Endothelial cell of umbilical vein (primary cell): ENCODE data around the gene PRIM1. TPM values are rescaled to one million over a fixed set of nuclear protein-coding genes. Genes with fewer than 3 reads are reported as not detected.
A peak's percentile ranks its signal among the peaks of the same experiment; 100 is the strongest.

Source experiments
- BruUV-seq: library from RNA; stranded (reverse); fragments of 400-500 nt; replicated peaks from 2 replicates; lab custom pipeline; 2021; lab: Mats Ljungman, UMichigan
- CTCF ChIA-PET: fragments of 300-600, 350-600 bp; sonication (Branson Sonifier 250); formaldehyde crosslinking; loops from one replicate; lab custom pipeline; 2021; ENCODE audit warnings: antibody characterized with exemption, inconsistent platforms; lab: Charles Lee
- POLR2A ChIA-PET: fragments of 300-600, 350-600 bp; sonication (Branson Sonifier 250); formaldehyde crosslinking; loops from one replicate; lab custom pipeline; 2021; ENCODE audit warnings: antibody characterized with exemption, inconsistent platforms; lab: Charles Lee
- DNase-seq: peaks from one replicate; pipeline ENCODE4 v3.0.0-alpha.2; 2011; ENCODE audit warnings: low read depth, low spot score
- FAIRE-seq: peaks from 2 replicates; lab custom pipeline; 2011; peaks lifted over from hg19 to GRCh38; lab: Jason Lieb, UNC
- H2AFZ ChIP-seq: 2 replicates; pipeline ENCODE4 v1.6.0; 2012; ENCODE audit warnings: low read depth, low read length, control low read depth, inconsistent platforms
- H3K27ac ChIP-seq: 2 replicates; pipeline ENCODE4 v1.5.1; 2011; ENCODE audit warnings: low read depth, mild to moderate bottlenecking, control low read depth, low read length, moderate library complexity; ENCODE audit not compliant: insufficient read depth
- H3K27me3 ChIP-seq, 2 experiments: 2 replicates each; pipeline versions ENCODE4 v1.6.0 to v1.6.1; 2011; ENCODE audit warnings: low read length in 2 of 2, mixed read lengths in 1 of 2; ENCODE audit not compliant: control insufficient read depth in 2 of 2, insufficient read depth in 2 of 2
- H3K36me3 ChIP-seq, 2 experiments: 2 replicates in 1 of 2; 3 replicates in 1 of 2; pipeline ENCODE4 v1.5.1; 2011; ENCODE audit warnings: low read length in 2 of 2, mild to moderate bottlenecking in 1 of 2, moderate library complexity in 1 of 2; ENCODE audit not compliant: control insufficient read depth in 2 of 2, insufficient read depth in 2 of 2; ENCODE audit errors: extremely low read depth in 1 of 2
- H3K4me1 ChIP-seq: 3 replicates; pipeline ENCODE4 v1.5.1; 2011; ENCODE audit warnings: mild to moderate bottlenecking, low read length; ENCODE audit not compliant: control insufficient read depth, insufficient read depth; ENCODE audit errors: extremely low read depth
- H3K4me2 ChIP-seq: 2 replicates; pipeline ENCODE4 v1.6.1; 2011; ENCODE audit warnings: low read length, control low read depth, mixed read lengths; ENCODE audit not compliant: insufficient read depth
- H3K4me3 ChIP-seq, 3 experiments: fragments of 200-600 bp in 1 of 3; sonication (generic), shearing (Covaris generic) in 1 of 3; replicated peaks in 1 of 3; 2 replicates each; pipeline ENCODE4 v1.5.1; 2011 to 2016; ENCODE audit warnings: control low read depth in 3 of 3, low read length in 3 of 3, mild to moderate bottlenecking in 2 of 3, inconsistent platforms in 1 of 3, low read depth in 1 of 3, moderate library complexity in 1 of 3; ENCODE audit not compliant: insufficient read depth in 1 of 3
- H3K79me2 ChIP-seq: 2 replicates; pipeline ENCODE4 v1.6.0; 2012; ENCODE audit warnings: low read length, inconsistent platforms; ENCODE audit not compliant: control insufficient read depth, insufficient read depth
- H3K9ac ChIP-seq: replicated peaks from 2 replicates; pipeline ENCODE3; 2011; ENCODE audit warnings: low read length, control low read depth; ENCODE audit not compliant: insufficient read depth; ENCODE audit errors: extremely low read depth
- H3K9me1 ChIP-seq: replicated peaks from 3 replicates; pipeline ENCODE4 v1.6.0; 2011; ENCODE audit warnings: mild to moderate bottlenecking, low read length; ENCODE audit not compliant: control insufficient read depth, insufficient read depth; ENCODE audit errors: extremely low read depth
- H3K9me3 ChIP-seq: replicated peaks from 2 replicates; pipeline ENCODE4 v1.5.1; 2012; ENCODE audit warnings: low read length, inconsistent platforms; ENCODE audit not compliant: control insufficient read depth, insufficient read depth
- H4K20me1 ChIP-seq: replicated peaks from 2 replicates; pipeline ENCODE3; 2011; ENCODE audit warnings: mild to moderate bottlenecking, low read length; ENCODE audit not compliant: control insufficient read depth, insufficient read depth; ENCODE audit errors: extremely low read depth
- EZH2 ChIP-seq: IDR thresholded peaks from 2 replicates; pipeline ENCODE4 v1.6.1; 2012; ENCODE audit warnings: borderline replicate concordance, low read depth, mild to moderate bottlenecking, moderate library complexity, low read length, inconsistent platforms; ENCODE audit not compliant: severe bottlenecking
- JUN ChIP-seq: IDR thresholded peaks from 2 replicates; pipeline ENCODE4 v1.6.1; 2011; ENCODE audit warnings: borderline replicate concordance, low read depth; ENCODE audit not compliant: insufficient read length, insufficient read depth
- MYC ChIP-seq: IDR thresholded peaks from one replicate; pipeline ENCODE4 v1.6.1; 2011; ENCODE audit warnings: mild to moderate bottlenecking, low read depth, low read length
- POLR2A ChIP-seq: IDR thresholded peaks from 2 replicates; pipeline ENCODE4 v1.6.1; 2012; ENCODE audit warnings: low read depth, mild to moderate bottlenecking, control low read depth, low read length
- POLR2AphosphoS5 ChIP-seq: IDR thresholded peaks from 2 replicates; pipeline ENCODE4 v1.6.1; 2012; ENCODE audit warnings: low read depth, mild to moderate bottlenecking, control low read depth, low read length, moderate library complexity; ENCODE audit not compliant: insufficient read depth
- dilution Hi-C: fragments of 300-500 bp; cut with MboI; formaldehyde crosslinking; loops from one replicate; pipeline ENCODE4 v1.15.0; 2019; ENCODE audit warnings: low sequenced_read_pairs; ENCODE audit not compliant: extremely low pct_ligation_motif_present
- intact Hi-C: fragments of 100-400 bp; cut with micrococcal nuclease; formaldehyde crosslinking; loops from one replicate; pipeline ENCODE4 v1.10.0; 2022
- polyA plus RNA-seq, 4 experiments: library from polyadenylated mRNA; depleted of rRNA in 3 of 4; stranded (reverse) in 3 of 4; unstranded in 1 of 4; fragments of >200 nt; gene quantifications; 2 replicates each; pipeline versions ENCODE4 v1.2.1 to v1.2.3, GENCODE V29; 2011 to 2012; ENCODE audit warnings: missing spikeins in 1 of 4
- total RNA-seq: library from RNA; stranded (reverse); gene quantifications from 2 replicates; pipeline ENCODE4 v1.2.3, GENCODE V29; 2021
- TF ChIP-seq, protein P1 (sequence below): IDR thresholded peaks from 2 replicates; pipeline ENCODE4 v1.6.1; 2011; ENCODE audit not compliant: insufficient read depth, insufficient read length

Gene PRIM1
- total and polyA plus RNA-seq, 2 donors (not counting 3 experiments of a cell fraction or from before 2014, with no cell fraction given) = 10.9 to 12.1 TPM

DNA sequence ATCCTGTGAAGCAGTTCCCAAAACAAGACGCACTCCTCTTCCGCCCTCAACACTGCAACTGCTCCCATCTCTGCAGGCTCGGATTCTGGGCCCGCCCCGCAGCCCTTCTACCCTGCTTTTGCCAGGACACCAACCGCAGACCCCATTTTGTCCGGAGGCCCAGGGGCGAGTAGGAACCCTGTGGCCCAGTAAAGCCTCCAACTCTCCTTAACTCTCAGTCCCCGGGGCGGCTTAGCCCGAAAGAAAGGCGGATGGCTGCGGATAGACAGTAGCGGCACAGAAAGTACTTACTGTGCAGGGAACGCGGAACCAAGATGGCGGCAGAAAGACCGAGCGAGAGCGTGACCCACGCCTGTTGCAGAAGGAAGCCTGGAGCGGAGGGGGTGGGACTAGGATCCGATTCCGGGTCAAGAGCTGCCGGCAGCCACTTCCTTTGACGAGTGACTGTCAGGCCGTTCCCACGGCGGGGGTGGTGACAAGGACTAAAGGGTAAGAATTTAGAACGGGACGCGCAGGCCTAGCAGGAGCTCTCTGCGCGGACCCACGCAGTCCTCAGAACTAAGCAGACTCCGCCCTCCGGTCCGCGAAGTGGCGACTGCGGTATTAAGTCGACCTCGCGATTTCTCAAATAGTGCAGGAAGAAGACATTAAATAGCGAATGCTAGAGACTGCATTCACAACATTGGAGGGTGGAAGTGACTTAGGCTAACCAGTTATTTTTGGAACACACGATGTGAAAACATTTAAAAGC lies 27.0 kb downstream of the PRIM1 start, which contains the start of gene NACA:
Gene NACA, minus strand, starts transcription at position 328 of the 751 bp plus-strand sequence. CDS start 778 bp downstream, outside the sequence.
- Histone ChIP-seq H3K36me3 (peaks cover 0 to 9% of the 10 kb centered on the region in 2 experiments), H3K27ac (peak within 1 kb of the TSS; percentile 61), H2AFZ (peak within 1 kb of the TSS; percentile 68), H3K27me3 (no peaks in the 10 kb centered on the region), H3K4me1 (peaks cover 33% of the 10 kb centered on the region), H3K4me3 (peak within 1 kb of the TSS; percentile 85 to 90 (median 86)), H3K79me2 (peaks cover 49% of the 10 kb centered on the region), H4K20me1 (peaks cover 7% of the 10 kb centered on the region), H3K9me3 (no peaks in the 10 kb centered on the region), H3K9ac (peak within 1 kb of the TSS; percentile 90), H3K9me1 (no peaks in the 10 kb centered on the region), H3K4me2 (peak within 1 kb of the TSS; percentile 83)
- intact Hi-C loops = loop anchor here (1.0 to 2.0 kb wide), 4 partner anchors 27 to 88 kb away; partner anchors contain the start of genes PRIM1 and PTGES3
- ChIA-PET CTCF (interaction anchor here (0.8 to 1.1 kb wide), 4 partner anchors 8 to 278 kb away, joined by 3 to 8 read pairs (median 4); no protein-coding TSS in a partner anchor), POLR2A (interaction anchor here (0.8 to 1.9 kb wide), 8 partner anchors 9 to 403 kb away, joined by 3 to 9 read pairs (median 6); partner anchors contain the start of genes ATP5F1B, LRP1, PRIM1 and PTGES3)
- peak; percentile 99 for DNase-seq
- no TSS peak for BruUV-seq
- peak; percentile 83 for FAIRE-seq
- dilution Hi-C loops = no loop called here
- TF ChIP-seq, protein P1, sequence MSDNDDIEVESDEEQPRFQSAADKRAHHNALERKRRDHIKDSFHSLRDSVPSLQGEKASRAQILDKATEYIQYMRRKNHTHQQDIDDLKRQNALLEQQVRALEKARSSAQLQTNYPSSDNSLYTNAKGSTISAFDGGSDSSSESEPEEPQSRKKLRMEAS = peak; percentile 51
- TF ChIP-seq EZH2 (no peak), POLR2A (peak; percentile 91), MYC (peak; percentile 93), POLR2AphosphoS5 (peak; percentile 96), JUN (no peak)
